NB4 (cell line): ENCODE results near the gene PERM1.

Experiments used
- MAX ChIP-seq: IDR thresholded peaks from 2 replicates; pipeline ENCODE4 v1.6.1; 2011; ENCODE audit warnings: low read depth, low read length
- MYC ChIP-seq: IDR thresholded peaks from 2 replicates; pipeline ENCODE4 v1.6.1; 2011; ENCODE audit warnings: low read depth, low read length
- POLR2A ChIP-seq: IDR thresholded peaks from 2 replicates; pipeline ENCODE4 v1.6.1; 2011; ENCODE audit warnings: mild to moderate bottlenecking; ENCODE audit not compliant: insufficient read length; ENCODE audit errors: extremely low read depth
- TF ChIP-seq, protein P1 (sequence below): IDR thresholded peaks from one replicate; pipeline ENCODE4 v1.5.1; 2012; ENCODE audit warnings: low read depth, low read length

- TF ChIP-seq, protein P1, sequence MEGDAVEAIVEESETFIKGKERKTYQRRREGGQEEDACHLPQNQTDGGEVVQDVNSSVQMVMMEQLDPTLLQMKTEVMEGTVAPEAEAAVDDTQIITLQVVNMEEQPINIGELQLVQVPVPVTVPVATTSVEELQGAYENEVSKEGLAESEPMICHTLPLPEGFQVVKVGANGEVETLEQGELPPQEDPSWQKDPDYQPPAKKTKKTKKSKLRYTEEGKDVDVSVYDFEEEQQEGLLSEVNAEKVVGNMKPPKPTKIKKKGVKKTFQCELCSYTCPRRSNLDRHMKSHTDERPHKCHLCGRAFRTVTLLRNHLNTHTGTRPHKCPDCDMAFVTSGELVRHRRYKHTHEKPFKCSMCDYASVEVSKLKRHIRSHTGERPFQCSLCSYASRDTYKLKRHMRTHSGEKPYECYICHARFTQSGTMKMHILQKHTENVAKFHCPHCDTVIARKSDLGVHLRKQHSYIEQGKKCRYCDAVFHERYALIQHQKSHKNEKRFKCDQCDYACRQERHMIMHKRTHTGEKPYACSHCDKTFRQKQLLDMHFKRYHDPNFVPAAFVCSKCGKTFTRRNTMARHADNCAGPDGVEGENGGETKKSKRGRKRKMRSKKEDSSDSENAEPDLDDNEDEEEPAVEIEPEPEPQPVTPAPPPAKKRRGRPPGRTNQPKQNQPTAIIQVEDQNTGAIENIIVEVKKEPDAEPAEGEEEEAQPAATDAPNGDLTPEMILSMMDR: no peak
- TF ChIP-seq POLR2A: no peak
- no peak for TF ChIP-seq MAX
- no peak for TF ChIP-seq MYC
Measured at GRCh38 chr1:941015-941587, 40.8 kb downstream of the PERM1 start.
